GM19452 (cell line): ENCODE data around the gene PWWP2B.
"Not testable (repeated sequence)": the region's sequence is repeated elsewhere in the genome, so short reads cannot be mapped to it uniquely, and the experiment has no call there.

Experiments used
- ATAC-seq: cut with Tn5 transposase; IDR thresholded peaks from one replicate; pipeline ENCODE4 v1.9.1; 2021; ENCODE audit not compliant: unreplicated experiment

The PWWP2B gene

GRCh38 chr10:132397036-132397541 is at the start of gene PWWP2B:
TSS of gene PWWP2B (plus strand) at chr10:132397200. CDS start at chr10:132397227, 27 bp downstream.
- ATAC-seq, result peak; percentile 37

GRCh38 chr10:132347211-132347930 is 49.6 kb upstream of the PWWP2B start:
- no peak for ATAC-seq

GRCh38 chr10:132347931-132348267 is 49.1 kb upstream of the PWWP2B start:
- no peak for ATAC-seq

GRCh38 chr10:132349766-132350165 is 47.2 kb upstream of the PWWP2B start:
- ATAC-seq, result no peak

- no peak for ATAC-seq
Measured at GRCh38 chr10:132350391-132350790, 46.6 kb upstream of the PWWP2B start.

- ATAC-seq, result no peak
Measured at GRCh38 chr10:132350946-132351345, 46.1 kb upstream of the PWWP2B start.

- ATAC-seq, result no peak
Measured at GRCh38 chr10:132351611-132352010, 45.4 kb upstream of the PWWP2B start.

- ATAC-seq, result not testable (repeated sequence)
Measured at GRCh38 chr10:132352462-132353308, 44.3 kb upstream of the PWWP2B start.

GRCh38 chr10:132353456-132354355 is 43.3 kb upstream of the PWWP2B start:
- no peak for ATAC-seq

GRCh38 chr10:132354356-132355094 is 42.5 kb upstream of the PWWP2B start:
- no peak for ATAC-seq

GRCh38 chr10:132355297-132355696 is 41.7 kb upstream of the PWWP2B start:
- ATAC-seq, result no peak

- no peak for ATAC-seq
Measured at GRCh38 chr10:132355754-132356153, 41.2 kb upstream of the PWWP2B start.

GRCh38 chr10:132356621-132357195 is 40.3 kb upstream of the PWWP2B start:
- no peak for ATAC-seq

GRCh38 chr10:132357286-132358058 is 39.5 kb upstream of the PWWP2B start:
- ATAC-seq, result no peak

GRCh38 chr10:132359305-132360040 is 37.5 kb upstream of the PWWP2B start:
- no peak for ATAC-seq

GRCh38 chr10:132360766-132361447 is 36.1 kb upstream of the PWWP2B start:
- no peak for ATAC-seq

- ATAC-seq, result no peak
Measured at GRCh38 chr10:132361581-132362101, 35.4 kb upstream of the PWWP2B start.

- no peak for ATAC-seq
Measured at GRCh38 chr10:132362151-132362611, 34.8 kb upstream of the PWWP2B start.
